GM19397 (cell line): ENCODE results near the gene SIGLEC7.

Source experiments
- ATAC-seq: cut with Tn5 transposase; IDR thresholded peaks from one replicate; pipeline ENCODE4 v1.9.1; 2021; ENCODE audit warnings: mild to moderate bottlenecking, moderate library complexity; ENCODE audit not compliant: unreplicated experiment

SIGLEC7 gene

GRCh38 chr19:51198641-51199040 is 56.5 kb downstream of the SIGLEC7 start:
- no peak for ATAC-seq

- no peak for ATAC-seq
These were observed 58.1 kb downstream of the SIGLEC7 start for GRCh38 chr19:51200071-51200666.

GRCh38 chr19:51201712-51202111 is 59.6 kb downstream of the SIGLEC7 start:
- ATAC-seq: no peak
